GM12873 (cell line): ENCODE results near the gene GLRX3.
A peak's percentile ranks its signal among the peaks of the same experiment; 100 is the strongest.

Source experiments
- CTCF ChIP-seq: IDR thresholded peaks from 2 replicates; pipeline ENCODE4 v1.5.1; 2012; ENCODE audit warnings: low read depth, mild to moderate bottlenecking, moderate library complexity, low read length, control low read depth; ENCODE audit not compliant: insufficient read depth; ENCODE audit errors: missing control alignments

The GLRX3 gene

GRCh38 chr10:130136226-130137089, at the start of gene GLRX3:
Gene GLRX3, plus strand, starts transcription at chr10:130136391. Its CDS starts 30 bp downstream, at chr10:130136421.
- no peak for TF ChIP-seq CTCF

GRCh38 chr10:130099344-130099743, 36.8 kb upstream of the GLRX3 start:
- TF ChIP-seq CTCF: no peak

- TF ChIP-seq CTCF: no peak
Measured at GRCh38 chr10:130105724-130106123, 30.5 kb upstream of the GLRX3 start.

- no peak for TF ChIP-seq CTCF
Measured at GRCh38 chr10:130108934-130109604, 27.1 kb upstream of the GLRX3 start.

- peak; percentile 82 for TF ChIP-seq CTCF
Measured at GRCh38 chr10:130109796-130110245, 26.4 kb upstream of the GLRX3 start.

GRCh38 chr10:130110246-130111112, 25.7 kb upstream of the GLRX3 start, which contains the start of gene C10orf143:
Gene C10orf143, minus strand, starts transcription at chr10:130110830. Its CDS starts 58 bp downstream, at chr10:130110772.
- TF ChIP-seq CTCF: no peak
